ENCODE data around the gene LYRM9. TPM values are rescaled to one million over a fixed set of nuclear protein-coding genes. Genes with fewer than 3 reads are reported as not detected.

The LYRM9 gene
- total and polyA plus RNA-seq, 2 of the 8 experiments (the other 6 are each of a cell fraction or from before 2014, with no cell fraction given): 4.3 to 5.2 TPM

DNA sequence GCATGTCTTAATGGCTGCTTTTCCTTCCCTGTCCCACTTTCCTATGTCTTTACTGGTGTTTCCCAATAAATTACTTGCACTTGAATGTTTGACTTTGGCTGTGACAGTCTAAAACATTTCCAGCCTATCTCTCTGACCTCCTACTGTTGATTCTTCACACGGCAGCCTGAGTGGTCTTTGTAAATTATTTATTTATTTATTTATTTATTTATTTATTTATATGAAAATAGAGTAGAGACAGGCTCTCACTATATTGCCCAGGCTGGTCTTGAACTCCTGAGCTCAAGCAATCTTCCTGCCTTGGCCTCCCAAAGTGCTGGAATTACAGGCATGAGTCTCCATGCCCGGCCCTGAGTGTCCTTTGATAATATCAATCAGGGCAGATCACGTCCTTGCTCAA, 28.4 kb upstream of the LYRM9 start:
- H3K4ac ChIP-seq (replicated peaks; ENCODE audit: insufficient read length, low read depth, low read length): no peak overlapping the region
- no peak overlapping the region for H3K4me2 ChIP-seq (ENCODE audit: insufficient read depth in 1 of 2, low read depth in 2 of 2, low read length in 2 of 2)
- no peak overlapping the region for H3K27ac ChIP-seq (ENCODE audit: low read depth, low read length)
- no peaks in the 10 kb centered on the region for H4K20me1 ChIP-seq (replicated peaks in 1 of 2; ENCODE audit: control insufficient read depth in 1 of 2, insufficient read depth in 2 of 2, low read length in 2 of 2)
- no peaks in the 10 kb centered on the region for H3K79me2 ChIP-seq (ENCODE audit: control insufficient read depth in 1 of 2, insufficient read depth in 2 of 2, low read length in 2 of 2)
- H3K9ac ChIP-seq (replicated peaks in 1 of 4; ENCODE audit: extremely low read depth in 1 of 4, low read depth in 3 of 4, low read length in 3 of 4): no peak overlapping the region
- H2BK5ac ChIP-seq (ENCODE audit: low read depth, low read length): no peak overlapping the region
- no peak overlapping the region for H2BK15ac ChIP-seq (ENCODE audit: low read length)
- H3K4me1 ChIP-seq (replicated peaks in 1 of 4; ENCODE audit: control insufficient read depth in 3 of 4, insufficient read depth in 4 of 4, low read length in 3 of 4): peaks cover 0 to 4% (median 2%) of the 10 kb centered on the region in 4 experiments; a peak in 2 of 7 replicates
- TF ChIP-seq YY1 (IDR thresholded peaks at IDR 0.05; ENCODE audit: low read depth, low read length) (no peak), JUND (IDR thresholded peaks at IDR 0.05; ENCODE audit: low read length) (no peak), CEBPB (IDR thresholded peaks at IDR 0.05; ENCODE audit: low read depth, low read length) (no peak), TEAD4 (IDR thresholded peaks at IDR 0.05; ENCODE audit: low read depth, low read length) (no peak), HDAC6 (IDR thresholded peaks at IDR 0.05; ENCODE audit: low read depth, low read length) (no peak), TCF12 (IDR thresholded peaks at IDR 0.05; ENCODE audit: low read depth, low read length) (no peak), NANOG (IDR thresholded peaks at IDR 0.05; ENCODE audit: insufficient read depth, low read depth, low read length, poor library complexity, severe bottlenecking) (no peak), SIRT6 (IDR thresholded peaks at IDR 0.05; ENCODE audit: low read length) (no peak), CBX8 (IDR thresholded peaks at IDR 0.05; ENCODE audit: borderline replicate concordance, low read depth, low read length) (no peak), CREB1 (IDR thresholded peaks at IDR 0.05) (no peak)
- TF ChIP-seq, protein P1, sequence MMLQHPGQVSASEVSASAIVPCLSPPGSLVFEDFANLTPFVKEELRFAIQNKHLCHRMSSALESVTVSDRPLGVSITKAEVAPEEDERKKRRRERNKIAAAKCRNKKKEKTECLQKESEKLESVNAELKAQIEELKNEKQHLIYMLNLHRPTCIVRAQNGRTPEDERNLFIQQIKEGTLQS (IDR thresholded peaks at IDR 0.05; ENCODE audit: insufficient read depth, low read depth, low read length): no peak
- TF ChIP-seq, protein P2, sequence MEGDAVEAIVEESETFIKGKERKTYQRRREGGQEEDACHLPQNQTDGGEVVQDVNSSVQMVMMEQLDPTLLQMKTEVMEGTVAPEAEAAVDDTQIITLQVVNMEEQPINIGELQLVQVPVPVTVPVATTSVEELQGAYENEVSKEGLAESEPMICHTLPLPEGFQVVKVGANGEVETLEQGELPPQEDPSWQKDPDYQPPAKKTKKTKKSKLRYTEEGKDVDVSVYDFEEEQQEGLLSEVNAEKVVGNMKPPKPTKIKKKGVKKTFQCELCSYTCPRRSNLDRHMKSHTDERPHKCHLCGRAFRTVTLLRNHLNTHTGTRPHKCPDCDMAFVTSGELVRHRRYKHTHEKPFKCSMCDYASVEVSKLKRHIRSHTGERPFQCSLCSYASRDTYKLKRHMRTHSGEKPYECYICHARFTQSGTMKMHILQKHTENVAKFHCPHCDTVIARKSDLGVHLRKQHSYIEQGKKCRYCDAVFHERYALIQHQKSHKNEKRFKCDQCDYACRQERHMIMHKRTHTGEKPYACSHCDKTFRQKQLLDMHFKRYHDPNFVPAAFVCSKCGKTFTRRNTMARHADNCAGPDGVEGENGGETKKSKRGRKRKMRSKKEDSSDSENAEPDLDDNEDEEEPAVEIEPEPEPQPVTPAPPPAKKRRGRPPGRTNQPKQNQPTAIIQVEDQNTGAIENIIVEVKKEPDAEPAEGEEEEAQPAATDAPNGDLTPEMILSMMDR (IDR thresholded peaks at IDR 0.05; ENCODE audit: control extremely low read depth in 1 of 3, insufficient read depth in 1 of 3, low read depth in 1 of 3, low read length in 3 of 3): no peak
- H2BK20ac ChIP-seq (ENCODE audit: low read length): no peak overlapping the region
- no peak overlapping the region for H3K23ac ChIP-seq (ENCODE audit: insufficient read length)
- H2BK120ac ChIP-seq (replicated peaks; ENCODE audit: low read depth, low read length): no peak overlapping the region
- H3K36me3 ChIP-seq (ENCODE audit: control insufficient read depth in 2 of 4, insufficient read depth in 4 of 4, low read length in 3 of 4): no peaks in the 10 kb centered on the region
- H4K5ac ChIP-seq (ENCODE audit: insufficient read length, low read depth, low read length): no peak overlapping the region
- H2AFZ ChIP-seq (ENCODE audit: low read length): no peak overlapping the region
- ChIA-PET CTCF (ENCODE audit: partially characterized antibody) (no interaction called here), POLR2A (ENCODE audit: partially characterized antibody) (no interaction called here)
- no peak overlapping the region for H4K91ac ChIP-seq (replicated peaks; ENCODE audit: insufficient read length, low read length)
- WGBS, 2 experiments (ENCODE audit: extremely low coverage in 1 of 2, insufficient coverage in 1 of 2, insufficient read length in 1 of 2, insufficient replicate concordance in 2 of 2, low coverage in 1 of 2, low lambda C conversion rate in 2 of 2, missing lambda C conversion rate in 1 of 2): 87% methylated on average over 3 of the region's 3 CpGs; no CpG with 5 or more reads in 1 of the 2 experiments
- H3K23me2 ChIP-seq (ENCODE audit: low read depth, low read length): no peaks in the 10 kb centered on the region
- H2AK5ac ChIP-seq (ENCODE audit: low read depth, low read length): no peak overlapping the region
- peaks cover 15 to 22% (median 21%) of the 10 kb centered on the region in 4 experiments for H3K27me3 ChIP-seq (replicated peaks in 1 of 4; ENCODE audit: control insufficient read depth in 3 of 4, extremely low read depth in 1 of 4, insufficient read depth in 3 of 4, low read length in 3 of 4)
- DNase-seq (ENCODE audit: low read depth in 1 of 2, low spot score in 2 of 2) (no peak), FAIRE-seq (no peak)
- H3K56ac ChIP-seq (replicated peaks; ENCODE audit: insufficient read length, low read depth, low read length): no peak overlapping the region
- H2BK12ac ChIP-seq (ENCODE audit: low read depth, low read length): no peak overlapping the region
- no peak overlapping the region for H4K8ac ChIP-seq (ENCODE audit: extremely low read depth, insufficient read depth, low read length)
- H3K9me3 ChIP-seq (ENCODE audit: insufficient read depth in 2 of 2, low read depth in 1 of 2, low read length in 1 of 2): no peaks in the 10 kb centered on the region
- no peak overlapping the region for H3K18ac ChIP-seq (ENCODE audit: extremely low read depth, low read length)
- no peaks in the 10 kb centered on the region for H3K79me1 ChIP-seq (ENCODE audit: low read depth, low read length)
- H3K14ac ChIP-seq (ENCODE audit: insufficient read length): no peak overlapping the region
- no peak overlapping the region for H3K4me3 ChIP-seq (ENCODE audit: extremely low read depth in 1 of 4, insufficient read depth in 2 of 4, low read depth in 3 of 4, low read length in 4 of 4)

All from H1 (cell line).